GM18868 (cell line): ENCODE results near the gene ROPN1B.
A peak's percentile ranks its signal among the peaks of the same experiment; 100 is the strongest.
"Not testable (repeated sequence)": the region's sequence is repeated elsewhere in the genome, so short reads cannot be mapped to it uniquely, and the experiment has no call there.

Experiments
- ATAC-seq: cut with Tn5 transposase; IDR thresholded peaks from one replicate; pipeline ENCODE4 v1.9.1; 2021; ENCODE audit warnings: mild to moderate bottlenecking, moderate library complexity; ENCODE audit not compliant: unreplicated experiment

Gene ROPN1B

DNA sequence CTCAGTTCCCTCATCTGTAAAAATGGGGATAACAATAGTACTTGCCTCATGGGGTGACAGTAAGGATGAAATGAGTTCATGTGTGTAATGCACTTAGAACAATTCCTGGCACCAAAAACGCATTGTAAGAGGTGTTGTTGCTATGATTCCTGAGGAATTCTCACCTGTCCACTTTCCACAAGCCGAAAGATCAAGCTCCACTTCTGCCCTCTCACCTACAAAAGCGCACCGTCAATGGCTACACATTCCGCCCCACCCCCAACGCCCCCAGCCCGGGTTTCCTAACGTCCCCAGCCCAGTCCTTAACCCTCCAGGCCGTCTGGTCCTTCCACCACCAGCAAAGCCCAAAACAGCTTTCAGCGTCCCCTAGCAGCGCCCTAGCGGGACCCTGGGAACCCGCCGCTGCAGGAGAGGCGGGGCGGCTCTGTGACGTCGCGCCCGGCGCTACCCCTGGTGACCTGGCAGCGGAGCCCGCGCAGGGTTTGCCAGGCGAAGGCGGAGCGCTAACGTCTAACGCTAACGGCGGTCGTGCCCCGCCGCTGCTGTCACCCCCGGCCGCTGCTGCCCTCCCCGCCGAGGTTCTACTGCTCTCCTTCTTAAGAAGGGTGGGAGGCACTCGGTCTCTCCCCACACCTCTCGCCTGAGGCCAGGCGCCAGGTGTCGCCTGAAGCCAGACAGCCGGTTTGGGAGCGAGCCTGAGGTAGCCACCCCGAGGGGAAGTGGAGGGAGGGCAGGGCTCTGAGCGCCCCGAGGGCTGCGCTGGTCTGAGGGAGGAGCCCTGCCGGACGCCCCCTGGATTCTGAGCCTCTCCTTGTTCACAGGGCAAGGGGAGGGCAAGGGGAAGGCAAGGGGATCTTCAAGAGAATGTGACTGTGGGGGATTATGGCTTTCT lies at the start of gene ROPN1B:
Gene ROPN1B (plus strand): TSS at position 478 of the 892 bp plus-strand sequence. CDS start 2,877 bp downstream, outside the sequence.
- not testable (repeated sequence) for ATAC-seq

DNA sequence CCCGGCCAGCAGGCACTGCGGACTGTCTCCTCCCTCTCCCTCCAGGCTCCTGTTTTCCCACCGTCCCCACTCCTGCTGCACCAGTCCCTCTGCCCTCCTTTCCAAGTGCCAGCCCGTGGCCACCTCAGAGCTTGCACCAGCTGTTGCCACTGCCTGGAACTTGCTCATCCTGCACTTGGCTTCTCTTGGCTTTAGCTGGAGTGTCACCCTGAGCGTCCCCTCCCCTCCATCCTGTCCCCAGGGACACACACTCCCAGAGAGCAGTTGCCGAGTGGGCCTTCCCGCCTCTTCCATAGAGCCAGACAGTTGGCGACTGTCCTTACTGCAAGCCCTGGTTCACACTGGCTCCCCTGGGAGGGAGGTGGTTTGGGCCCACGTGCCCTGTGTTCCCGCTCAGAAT lies 48.8 kb upstream of the ROPN1B start:
- ATAC-seq, result not testable (repeated sequence)

DNA sequence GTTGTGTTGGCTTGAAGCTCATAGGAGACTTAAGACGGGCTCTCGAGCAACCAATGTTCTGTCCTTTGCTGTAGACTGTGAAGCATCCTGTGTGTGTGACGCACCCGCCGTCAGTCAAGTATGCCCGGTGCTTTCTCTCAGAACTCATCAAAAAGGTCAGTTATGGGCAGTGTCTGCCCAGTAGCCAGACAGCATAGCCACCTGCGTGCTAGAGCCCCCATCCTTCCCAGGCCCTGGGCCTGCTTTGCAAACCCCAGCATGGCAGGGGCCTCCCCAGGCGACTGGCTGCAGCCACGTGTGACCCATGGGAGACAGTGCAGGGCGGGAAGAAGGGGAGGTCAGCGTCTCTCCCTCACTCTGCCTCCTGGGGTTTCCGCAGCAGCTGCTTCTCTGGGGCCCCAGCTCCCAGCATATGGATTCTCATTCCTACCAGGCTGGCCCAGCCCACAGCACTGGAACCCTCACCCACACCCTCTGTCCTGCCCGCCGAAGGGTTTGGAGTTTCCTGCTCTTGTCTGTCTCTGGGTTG lies 48.2 kb upstream of the ROPN1B start:
- not testable (repeated sequence) for ATAC-seq

DNA sequence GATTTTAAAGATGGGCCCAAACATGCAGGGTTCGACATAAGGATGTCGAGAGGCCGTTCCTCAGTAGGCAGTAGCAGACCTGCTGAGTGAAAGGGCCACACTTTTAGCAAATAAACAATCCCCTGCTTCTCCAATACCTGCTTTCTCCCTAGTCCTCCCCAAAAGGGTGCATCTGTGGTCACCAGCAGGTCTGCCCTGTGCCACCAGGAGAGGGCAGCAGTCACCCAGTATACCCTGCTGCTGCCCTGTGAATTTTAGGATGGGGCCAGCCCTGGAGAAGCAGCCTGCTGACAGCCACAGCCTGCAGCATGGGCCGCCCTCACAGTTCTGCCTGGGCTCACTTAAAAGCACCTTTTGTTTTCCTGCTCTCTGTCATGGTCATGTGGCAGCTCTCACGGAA lies 47.3 kb upstream of the ROPN1B start:
- not testable (repeated sequence) for ATAC-seq

DNA sequence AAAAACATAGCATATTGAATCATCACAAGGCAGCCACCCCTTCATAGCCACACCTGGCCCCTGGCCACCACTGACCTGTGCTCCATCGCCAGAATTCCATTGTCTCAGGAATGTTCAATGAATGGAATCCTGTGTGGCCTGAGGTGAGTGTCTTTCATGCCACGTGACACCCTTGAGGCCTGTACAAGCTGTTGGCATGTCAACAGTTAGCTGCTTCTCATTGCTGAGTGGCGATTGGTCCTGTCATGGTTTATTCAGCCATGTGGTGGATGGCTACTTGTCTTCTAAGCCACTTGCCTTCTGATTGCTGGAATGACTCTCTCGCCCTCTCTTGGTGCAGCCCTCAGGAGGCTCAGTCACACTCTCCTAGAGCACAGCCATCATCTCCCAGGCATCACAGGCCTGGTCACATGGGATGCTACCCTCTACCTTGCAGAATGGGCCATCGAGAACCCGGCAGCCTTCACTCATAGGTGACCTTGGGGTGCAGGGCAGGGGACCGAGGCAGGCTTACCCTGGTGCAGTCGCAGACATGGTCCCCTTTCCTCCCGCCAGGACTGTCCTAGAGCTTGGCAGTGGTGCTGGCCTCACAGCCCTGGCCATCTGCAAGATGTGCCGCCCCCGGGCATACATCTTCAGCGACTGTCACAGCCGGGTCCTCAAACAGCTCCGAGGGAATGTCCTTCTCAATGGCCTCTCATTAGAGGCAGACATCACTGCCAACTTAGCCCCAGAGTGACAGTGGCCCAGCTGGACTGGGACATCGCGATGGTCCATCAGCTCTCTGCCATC lies 45.5 kb upstream of the ROPN1B start:
- ATAC-seq, result not testable (repeated sequence)

DNA sequence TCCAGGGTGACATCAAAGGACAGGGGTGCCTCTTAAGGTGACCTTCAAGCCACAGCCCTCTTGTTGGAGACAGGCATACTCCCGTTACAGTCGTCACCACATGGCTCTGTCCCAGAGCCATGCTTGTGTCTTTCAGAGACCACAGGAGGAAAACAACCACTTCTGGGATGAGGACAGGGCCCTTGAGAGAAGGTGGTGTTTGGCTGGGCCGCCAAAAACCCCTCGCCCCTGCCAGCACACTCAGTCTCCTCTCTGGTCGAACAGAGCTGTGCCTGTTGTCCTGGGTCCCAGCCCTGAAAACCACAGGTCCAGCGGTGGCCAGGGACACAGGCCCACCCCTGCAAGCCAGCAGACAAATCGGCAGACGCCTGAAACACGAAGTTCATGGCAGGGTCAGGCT lies 44.7 kb upstream of the ROPN1B start:
- not testable (repeated sequence) for ATAC-seq

DNA sequence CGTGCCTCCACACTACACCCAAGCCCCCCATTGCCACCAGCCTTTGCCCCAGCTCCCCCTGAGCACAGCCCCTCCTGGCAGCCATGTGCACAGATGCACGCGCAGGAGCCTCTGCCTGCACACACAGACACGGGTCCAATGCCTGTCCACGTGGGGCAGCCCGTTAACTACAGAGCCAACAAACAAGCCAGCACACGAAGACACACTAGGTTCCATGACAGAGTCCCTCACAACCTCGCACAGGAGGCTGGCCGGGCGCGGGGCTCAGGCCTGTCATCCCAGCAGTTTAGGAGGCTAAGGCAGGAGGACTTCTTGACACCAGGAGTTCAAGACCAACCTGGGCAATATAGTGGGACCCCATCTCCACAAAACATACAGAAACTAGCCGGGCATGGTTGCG lies 43.3 kb upstream of the ROPN1B start:
- not testable (repeated sequence) for ATAC-seq

DNA sequence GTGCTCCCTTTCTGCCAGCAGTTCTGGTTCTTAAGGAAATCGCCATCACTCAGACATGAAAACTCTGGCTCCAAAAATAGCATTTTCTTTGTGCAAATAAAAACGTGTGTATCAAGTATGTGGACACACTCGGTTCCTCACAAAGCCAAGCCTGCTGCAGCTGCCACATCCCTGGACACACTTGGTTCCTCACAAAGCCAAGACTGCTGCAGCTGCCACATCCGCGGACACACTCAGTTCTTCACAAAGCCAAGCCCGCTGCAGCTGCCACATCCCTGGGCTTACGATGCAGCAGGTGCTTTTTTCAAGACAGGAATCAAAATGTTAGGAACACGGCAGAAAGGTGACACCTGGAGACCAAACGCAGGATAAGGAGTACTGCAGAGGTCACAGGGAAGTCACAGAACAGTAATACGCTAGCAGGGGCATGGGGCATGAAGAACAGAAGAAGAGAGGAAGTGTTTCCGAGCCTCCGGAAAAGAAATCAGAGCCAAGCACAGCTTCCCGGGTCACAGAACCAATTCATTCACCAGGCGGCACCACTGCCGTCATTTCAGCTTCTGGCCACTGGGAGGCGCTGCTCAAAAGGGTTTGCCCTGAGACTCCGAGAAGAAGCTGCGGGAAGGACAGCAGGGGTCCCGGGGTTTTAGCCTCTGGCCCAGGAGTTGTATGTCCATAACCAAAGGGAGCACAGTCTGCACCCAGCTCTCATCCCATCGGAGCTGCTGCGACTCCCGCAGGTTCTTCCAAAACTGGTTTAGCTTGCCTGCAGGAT lies 40.0 kb upstream of the ROPN1B start:
- ATAC-seq, result not testable (repeated sequence)

DNA sequence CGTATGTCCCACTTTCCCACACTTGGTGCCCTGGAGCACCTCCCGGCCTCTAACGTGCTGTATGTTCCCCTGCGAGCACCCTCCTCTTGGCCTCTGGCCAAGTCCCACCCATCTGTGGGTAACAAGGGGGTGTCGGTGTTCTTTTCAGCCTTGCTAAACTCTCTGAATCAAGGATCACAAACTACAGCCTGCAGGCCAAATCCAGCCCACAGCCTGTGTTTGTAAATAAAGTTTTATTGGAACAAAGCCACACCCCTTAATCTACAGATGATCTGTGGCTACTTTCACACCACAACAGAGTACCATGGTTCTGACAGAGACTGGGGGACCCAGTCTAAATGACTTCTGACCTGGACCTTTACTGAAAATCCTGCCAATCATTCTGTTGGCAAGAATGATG lies 39.2 kb upstream of the ROPN1B start:
- not testable (repeated sequence) for ATAC-seq

DNA sequence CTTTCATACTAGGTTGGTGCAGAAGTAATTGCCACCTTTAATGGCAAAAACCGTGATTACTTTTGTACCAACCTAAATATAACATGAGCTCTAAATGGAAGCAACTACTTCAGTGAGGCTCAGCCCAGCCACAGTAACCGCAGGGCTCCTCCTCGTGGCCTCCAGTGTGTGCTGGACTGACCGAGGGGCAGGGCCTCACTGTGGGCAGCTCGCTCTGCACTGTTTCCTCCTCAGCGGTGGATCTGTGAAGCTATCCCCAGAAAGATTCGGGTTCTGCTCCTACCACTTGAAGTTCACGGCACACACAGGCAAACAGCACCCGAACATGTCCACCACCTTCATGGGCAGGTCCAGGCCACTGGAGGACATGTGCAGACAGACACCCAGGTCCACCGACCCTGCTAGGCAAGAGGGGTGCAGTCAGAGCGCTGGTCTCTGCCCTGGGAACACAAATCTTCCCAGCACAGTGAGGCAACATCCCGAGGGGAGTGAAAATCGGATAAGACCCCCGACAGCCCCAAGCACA lies 37.6 kb upstream of the ROPN1B start:
- not testable (repeated sequence) for ATAC-seq

DNA sequence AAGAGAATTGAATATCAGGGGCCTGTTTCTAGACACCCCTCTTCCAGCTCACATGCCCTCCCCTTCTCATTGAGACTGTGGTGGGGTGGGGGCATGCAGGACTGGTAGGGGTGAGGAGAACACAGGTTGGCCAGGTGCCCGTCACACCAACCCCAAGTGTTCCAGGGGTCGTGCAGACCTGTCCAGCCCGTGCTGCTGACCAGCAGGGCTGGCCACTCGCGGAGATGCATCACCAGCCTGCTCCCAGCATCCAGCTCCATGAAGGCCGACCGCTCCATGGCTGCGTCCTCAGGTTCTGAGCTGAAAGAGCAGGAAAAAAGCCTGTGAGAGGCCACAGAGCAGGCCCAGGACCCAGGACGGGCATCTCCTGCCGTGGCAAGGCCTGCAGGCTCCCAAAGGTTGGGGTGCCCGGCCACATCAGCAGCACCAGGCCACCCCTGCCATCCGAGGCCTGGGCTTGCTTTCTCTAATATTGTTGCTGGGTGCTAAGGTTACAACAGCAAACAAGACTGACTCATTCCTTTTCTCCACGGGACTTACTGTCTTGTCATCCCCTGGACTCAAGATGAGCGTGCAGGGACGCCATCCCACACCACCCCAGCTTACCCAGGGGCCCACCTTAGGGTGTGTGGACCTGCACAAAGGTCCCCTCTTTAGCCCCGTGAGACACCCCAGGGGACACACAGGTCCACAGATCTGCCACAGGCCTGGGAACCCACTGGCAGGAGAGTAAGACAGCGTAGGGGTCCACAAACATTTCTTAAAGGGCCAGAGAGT lies 35.4 kb upstream of the ROPN1B start:
- not testable (repeated sequence) for ATAC-seq

DNA sequence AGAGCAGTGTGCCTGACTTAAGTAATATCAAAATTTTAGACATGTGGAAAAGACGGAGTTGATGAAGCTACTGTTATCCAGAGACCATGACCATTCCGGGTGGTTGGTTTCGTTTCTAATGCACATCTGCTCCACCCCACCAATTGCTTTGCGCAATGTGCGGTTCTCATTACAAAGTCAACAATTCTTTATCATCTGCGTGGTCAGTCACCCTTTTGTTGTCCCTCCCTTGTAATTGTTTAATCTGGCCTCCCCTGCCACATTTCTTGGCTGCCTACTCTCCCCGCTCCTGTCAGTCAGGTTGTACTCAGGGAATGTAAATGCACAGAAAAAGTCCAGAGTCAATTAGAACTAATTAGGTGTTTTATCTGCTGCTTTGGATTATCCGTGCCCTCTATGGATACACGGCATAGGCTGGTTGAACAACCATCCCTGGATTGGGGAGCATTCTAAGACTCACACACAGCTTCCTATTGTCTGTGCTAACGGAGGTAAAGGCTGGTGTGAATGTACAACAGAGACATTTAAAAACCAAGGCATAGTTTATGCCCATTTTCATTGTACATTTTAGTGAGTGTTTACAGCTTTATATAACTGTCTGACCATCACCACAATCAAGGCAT lies 33.6 kb upstream of the ROPN1B start:
- ATAC-seq, result not testable (repeated sequence)

DNA sequence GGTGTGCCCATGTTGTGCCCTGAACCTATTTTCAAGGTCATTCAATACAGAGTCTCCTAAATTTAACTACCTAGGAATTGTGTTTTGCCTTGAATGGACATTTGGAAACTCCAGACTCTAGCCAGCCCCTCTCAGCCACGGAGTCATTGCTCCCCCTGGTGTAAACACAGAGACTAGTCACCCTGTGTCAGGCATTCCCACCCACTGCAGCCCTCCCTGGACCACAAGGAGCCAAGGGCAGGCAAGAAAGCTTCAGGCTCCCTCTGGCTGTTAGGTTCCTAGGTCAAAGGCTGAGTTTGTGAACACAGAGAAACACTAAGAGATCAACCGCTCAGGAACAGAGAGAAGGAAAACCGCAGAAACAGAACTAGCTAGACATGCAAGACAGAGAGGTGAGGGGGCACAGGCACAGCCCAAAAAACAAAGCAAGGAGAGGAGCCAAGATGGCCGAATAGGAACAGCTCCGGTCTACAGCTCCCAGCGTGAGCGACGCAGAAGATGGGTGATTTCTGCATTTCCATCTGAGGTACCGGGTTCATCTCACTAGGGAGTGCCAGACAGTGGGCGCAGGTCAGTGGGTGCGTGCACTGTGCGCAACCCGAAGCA lies 32.7 kb upstream of the ROPN1B start:
- ATAC-seq, result not testable (repeated sequence)

DNA sequence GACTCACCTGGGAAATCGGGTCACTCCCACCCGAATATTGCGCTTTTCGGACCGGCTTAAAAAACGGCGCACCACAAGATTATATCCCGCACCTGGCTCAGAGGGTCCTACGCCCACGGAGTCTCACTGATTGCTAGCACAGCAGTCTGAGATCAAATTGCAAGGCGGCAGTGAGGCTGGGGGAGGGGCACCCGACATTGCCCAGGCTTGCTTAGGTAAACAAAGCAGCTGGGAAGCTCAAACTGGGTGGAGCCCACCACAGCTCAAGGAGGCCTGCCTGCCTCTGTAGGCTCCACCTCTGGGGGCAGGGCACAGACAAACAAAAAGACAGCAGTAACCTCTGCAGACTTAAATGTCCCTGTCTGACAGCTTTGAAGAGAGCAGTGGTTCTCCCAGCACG lies 32.1 kb upstream of the ROPN1B start:
- not testable (repeated sequence) for ATAC-seq

DNA sequence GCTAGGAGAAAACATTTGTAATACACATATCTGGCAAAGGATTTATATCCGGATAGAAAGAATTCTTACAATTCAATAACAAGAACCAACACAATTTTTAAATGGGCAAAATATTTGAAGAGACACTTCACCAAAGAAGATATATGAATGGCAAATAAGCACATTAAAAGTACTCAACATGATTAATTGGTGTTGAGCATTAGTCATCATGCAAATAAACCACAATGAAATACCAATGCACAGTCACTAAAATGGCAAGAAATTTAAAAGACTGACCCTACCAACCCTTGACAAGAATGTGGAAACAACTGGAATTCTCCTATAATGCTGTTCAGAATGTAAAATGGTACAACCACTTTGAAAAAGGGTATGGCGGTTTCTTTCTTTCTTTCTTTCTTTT lies 21.2 kb upstream of the ROPN1B start:
- ATAC-seq, result not testable (repeated sequence)

DNA sequence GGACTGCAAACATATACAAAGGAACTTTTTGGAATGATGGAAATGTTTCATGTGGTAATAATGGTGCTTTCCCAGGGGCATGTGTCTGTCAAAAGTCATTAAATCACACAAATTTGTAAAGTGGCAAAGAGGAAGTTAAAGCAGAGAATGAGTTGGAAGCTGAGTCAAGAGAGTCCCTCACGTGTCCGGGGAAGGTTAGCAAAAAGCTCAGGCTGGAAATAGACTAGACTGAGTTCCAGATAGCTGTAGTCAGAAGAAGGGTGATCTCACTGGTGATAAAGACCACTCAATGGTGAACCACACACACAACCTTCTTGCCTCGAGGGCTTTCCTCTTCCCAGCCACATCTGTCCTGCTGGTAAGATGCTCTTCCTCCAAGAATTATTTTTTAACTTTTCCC lies 20.1 kb upstream of the ROPN1B start:
- ATAC-seq, result peak; percentile 63

DNA sequence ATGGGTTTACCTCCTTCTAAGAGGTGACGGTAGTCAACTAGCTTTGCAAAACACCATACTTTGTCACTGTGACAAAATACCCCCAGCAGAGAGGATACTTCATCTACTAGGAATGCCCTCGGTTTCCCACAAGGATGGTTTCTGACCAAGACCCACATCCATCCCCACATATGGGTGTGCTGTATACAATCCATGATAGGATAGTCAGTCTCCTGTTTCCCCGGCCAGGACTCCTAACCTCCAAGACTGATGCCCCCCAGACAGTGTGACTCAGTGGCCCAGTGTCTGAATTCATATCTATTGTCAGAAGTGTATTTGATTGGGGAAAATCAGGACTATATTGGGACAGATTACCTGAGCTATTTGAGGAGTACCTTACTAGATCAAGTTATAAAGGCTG lies 17.8 kb upstream of the ROPN1B start:
- not testable (repeated sequence) for ATAC-seq

DNA sequence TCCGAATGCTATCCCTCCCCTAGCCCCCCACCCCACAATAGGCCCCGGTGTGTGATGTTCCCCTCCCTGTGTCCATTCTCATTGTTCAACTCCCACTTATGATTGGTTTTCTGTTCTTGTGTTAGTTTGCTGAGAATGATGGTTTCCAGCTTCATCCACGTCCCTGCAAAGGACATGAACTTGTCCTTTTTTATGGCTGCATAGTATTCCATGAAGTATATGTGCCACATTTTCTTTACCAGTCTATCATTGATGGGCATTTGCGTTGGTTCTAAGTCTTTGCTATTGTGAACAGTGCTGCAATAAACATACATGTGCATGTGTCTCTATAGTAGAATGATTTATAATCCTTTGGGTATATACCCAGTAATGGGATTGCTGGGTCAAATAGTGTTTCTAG lies 12.0 kb upstream of the ROPN1B start:
- ATAC-seq, result not testable (repeated sequence)
